Common myeloid progenitor, CD34-positive (primary cell): ENCODE results near the gene MAGI1.

Experiments
- CTCF ChIA-PET: fragments of 350-600 bp; sonication (Branson Sonifier 250); formaldehyde crosslinking; loops from one replicate; lab custom pipeline; 2021; ENCODE audit warnings: antibody characterized with exemption; lab: Charles Lee
- POLR2A ChIA-PET: fragments of 350-600 bp; sonication (Branson Sonifier 250); formaldehyde crosslinking; loops from one replicate; lab custom pipeline; 2021; ENCODE audit warnings: antibody characterized with exemption; lab: Charles Lee
- DNase-seq, 3 donors: peaks; one replicate each; pipeline versions ENCODE4 v3.0.0 to v3.0.0-alpha.2; 2013
- H3K27ac ChIP-seq, 2 experiments: 1 replicate in 1 of 2; 2 replicates in 1 of 2; pipeline ENCODE4 v1.7.0; 2013; ENCODE audit warnings: inconsistent platforms in 2 of 2, low read length in 2 of 2, mild to moderate bottlenecking in 2 of 2, low read depth in 1 of 2, moderate library complexity in 1 of 2; ENCODE audit not compliant: severe bottlenecking in 2 of 2, insufficient read depth in 1 of 2, poor library complexity in 1 of 2
- H3K27me3 ChIP-seq, 5 experiments: replicated peaks in 2 of 5; 1 replicate in 3 of 5; 2 replicates in 2 of 5; pipeline versions ENCODE4 v1.6.1 to v1.7.0; 2013; ENCODE audit warnings: low read length in 4 of 5, mild to moderate bottlenecking in 2 of 5, moderate library complexity in 2 of 5, inconsistent platforms in 1 of 5; ENCODE audit not compliant: insufficient read depth in 5 of 5, control insufficient read depth in 4 of 5
- H3K36me3 ChIP-seq, 4 experiments: 1 replicate in 2 of 4; 2 replicates in 2 of 4; pipeline versions ENCODE4 v1.6.1 to v1.7.0; 2013; ENCODE audit warnings: low read length in 3 of 4, control low read depth in 1 of 4, mild to moderate bottlenecking in 1 of 4; ENCODE audit not compliant: control insufficient read depth in 4 of 4, insufficient read depth in 4 of 4
- H3K4me1 ChIP-seq, 4 experiments: 1 replicate in 3 of 4; 2 replicates in 1 of 4; pipeline versions ENCODE4 v1.6.1 to v1.7.1; 2013; ENCODE audit warnings: low read length in 3 of 4, mild to moderate bottlenecking in 3 of 4, control low read depth in 1 of 4, inconsistent platforms in 1 of 4, moderate library complexity in 1 of 4; ENCODE audit not compliant: control insufficient read depth in 4 of 4, insufficient read depth in 4 of 4; ENCODE audit errors: control extremely low read depth in 1 of 4
- H3K4me3 ChIP-seq, 7 experiments: 1 replicate in 4 of 7; 2 replicates in 3 of 7; pipeline versions ENCODE4 v1.5.1 to v1.7.0; 2013; ENCODE audit warnings: mild to moderate bottlenecking in 7 of 7, low read length in 6 of 7, moderate library complexity in 6 of 7, inconsistent platforms in 2 of 7, low read depth in 2 of 7, control low read depth in 1 of 7; ENCODE audit not compliant: insufficient read depth in 4 of 7, control insufficient read depth in 1 of 7; ENCODE audit errors: extremely low read depth in 1 of 7
- H3K9me3 ChIP-seq, 5 experiments: 1 replicate in 4 of 5; 2 replicates in 1 of 5; pipeline versions ENCODE4 v1.6.1 to v1.7.1; 2013; ENCODE audit warnings: low read length in 4 of 5, mild to moderate bottlenecking in 2 of 5, inconsistent platforms in 1 of 5, low read depth in 1 of 5, moderate library complexity in 1 of 5; ENCODE audit not compliant: control insufficient read depth in 4 of 5, insufficient read depth in 2 of 5; ENCODE audit errors: control extremely low read depth in 1 of 5
- WGBS: methylation state at CpG from one replicate; pipeline ENCODE4 v1.1.5; 2013; ENCODE audit not compliant: insufficient coverage; 5-methylcytosine and 5-hydroxymethylcytosine counted together

MAGI1 gene

DNA sequence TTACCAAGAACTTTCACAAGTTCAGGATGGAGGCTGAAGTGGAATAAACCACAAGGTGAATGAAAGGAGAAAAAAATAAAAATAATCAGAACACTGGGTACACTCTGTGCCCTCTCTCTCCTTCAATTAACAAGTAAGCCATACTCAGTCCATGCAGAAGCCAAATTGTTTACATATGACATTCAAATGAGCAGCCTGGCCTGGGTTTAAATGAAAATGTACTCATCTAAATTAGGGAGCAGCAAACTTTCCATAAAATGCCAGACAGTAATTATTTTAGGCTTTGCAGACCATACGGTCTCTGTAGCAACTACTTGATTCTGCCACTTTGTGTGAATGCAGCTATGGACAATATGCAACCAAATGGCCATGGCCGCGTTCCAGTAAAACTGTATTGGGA lies 376.6 kb downstream of the MAGI1 start:
- Histone ChIP-seq H3K4me1 (no peaks in the 10 kb centered on the region), H3K9me3 (no peaks in the 10 kb centered on the region), H3K27me3 (no peaks in the 10 kb centered on the region), H3K27ac (no peak overlapping the region), H3K4me3 (no peak overlapping the region), H3K36me3 (no peaks in the 10 kb centered on the region)
- CTCF ChIA-PET, result no interaction called here
- WGBS, result 100% methylated on average over 3 of the region's 3 CpGs
- POLR2A ChIA-PET, result no interaction called here
- no peak for DNase-seq

DNA sequence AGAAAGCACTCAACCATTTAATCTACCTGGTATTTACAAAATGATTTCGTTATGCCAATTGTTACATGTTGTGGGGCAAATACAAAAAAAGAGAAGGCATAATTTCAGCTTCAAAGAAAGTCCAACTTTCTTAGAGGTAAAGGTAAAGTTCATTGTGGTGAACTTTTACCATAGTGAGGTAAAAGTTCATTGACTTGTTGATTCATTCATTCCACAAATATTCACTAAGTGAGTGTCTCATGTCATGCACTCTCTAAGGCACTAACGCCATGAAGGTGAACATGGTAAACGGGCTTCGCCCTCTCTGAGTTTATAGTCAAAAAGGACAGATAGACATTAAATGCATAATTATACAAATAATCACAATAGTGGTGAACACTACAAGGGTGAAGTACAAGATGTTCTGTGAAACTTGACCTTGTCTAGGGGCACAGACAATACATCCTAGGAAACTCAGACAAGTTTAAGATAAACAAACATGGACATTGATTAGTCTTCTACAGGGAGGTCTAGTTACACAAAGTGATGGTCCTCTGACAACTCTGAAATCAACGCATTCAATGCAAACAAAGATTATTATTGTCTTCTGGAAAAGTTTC lies 378.6 kb downstream of the MAGI1 start:
- Histone ChIP-seq H3K4me1 (no peaks in the 10 kb centered on the region), H3K9me3 (no peaks in the 10 kb centered on the region), H3K4me3 (no peak overlapping the region), H3K36me3 (no peaks in the 10 kb centered on the region), H3K27ac (no peak overlapping the region), H3K27me3 (no peaks in the 10 kb centered on the region)
- no peak for DNase-seq
- 100% methylated on average over 1 of the region's 5 CpGs for WGBS
- POLR2A ChIA-PET, result no interaction called here
- CTCF ChIA-PET, result interaction anchor here (1.3 kb wide), 1 partner anchor 20 kb away, joined by 3 read pairs; no protein-coding TSS in a partner anchor

DNA sequence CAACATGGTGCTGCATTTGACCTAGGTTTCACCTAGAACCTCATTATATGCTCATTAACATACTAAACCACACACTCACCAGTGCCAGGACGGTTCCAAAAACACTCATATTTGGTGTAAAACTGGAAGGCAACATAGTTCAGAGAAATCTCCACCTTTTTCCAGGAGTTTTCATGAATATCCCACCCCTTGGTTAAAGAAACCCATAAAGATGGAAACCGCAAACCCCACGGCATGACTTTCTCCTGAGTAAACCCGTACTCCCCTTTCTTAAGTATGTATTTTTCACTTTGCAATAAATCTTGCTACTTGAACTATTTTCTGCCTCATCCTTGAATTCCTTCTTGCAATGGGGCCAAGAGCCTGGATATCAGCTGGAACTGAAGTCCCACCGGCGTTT lies 379.3 kb downstream of the MAGI1 start:
- Histone ChIP-seq H3K9me3 (no peaks in the 10 kb centered on the region), H3K27me3 (no peaks in the 10 kb centered on the region), H3K36me3 (no peaks in the 10 kb centered on the region), H3K4me3 (no peak overlapping the region), H3K27ac (no peak overlapping the region), H3K4me1 (no peaks in the 10 kb centered on the region)
- ChIA-PET CTCF (interaction anchor here (1.3 kb wide), 1 partner anchor 20 kb away, joined by 3 read pairs; no protein-coding TSS in a partner anchor), POLR2A (no interaction called here)
- no peak for DNase-seq
- 93% methylated on average over 3 of the region's 6 CpGs for WGBS

DNA sequence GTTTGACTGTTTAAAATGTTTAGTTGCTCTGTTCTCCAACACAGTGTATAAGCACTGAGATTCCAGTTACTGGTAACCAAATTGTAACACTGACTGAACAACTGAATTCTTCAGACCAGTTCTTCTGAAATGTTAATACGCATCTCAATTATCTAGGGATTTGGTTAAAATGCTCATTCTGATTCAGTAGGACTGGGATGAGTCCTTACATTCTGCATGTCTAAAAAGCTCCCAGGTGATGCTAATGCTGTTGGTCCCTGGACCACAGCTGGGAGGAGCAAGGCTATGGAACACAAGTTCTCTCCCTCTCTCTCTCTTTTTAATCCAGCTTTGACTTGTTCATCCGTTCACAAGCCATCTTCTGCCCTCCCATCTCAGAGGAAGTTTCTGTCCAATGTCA lies 380.3 kb downstream of the MAGI1 start:
- Histone ChIP-seq H3K4me1 (no peaks in the 10 kb centered on the region), H3K9me3 (no peaks in the 10 kb centered on the region), H3K27ac (no peak overlapping the region), H3K27me3 (no peaks in the 10 kb centered on the region), H3K36me3 (no peaks in the 10 kb centered on the region), H3K4me3 (no peak overlapping the region)
- 90% methylated on average over 1 of the region's 2 CpGs for WGBS
- no peak for DNase-seq
- POLR2A ChIA-PET, result no interaction called here
- CTCF ChIA-PET, result no interaction called here

DNA sequence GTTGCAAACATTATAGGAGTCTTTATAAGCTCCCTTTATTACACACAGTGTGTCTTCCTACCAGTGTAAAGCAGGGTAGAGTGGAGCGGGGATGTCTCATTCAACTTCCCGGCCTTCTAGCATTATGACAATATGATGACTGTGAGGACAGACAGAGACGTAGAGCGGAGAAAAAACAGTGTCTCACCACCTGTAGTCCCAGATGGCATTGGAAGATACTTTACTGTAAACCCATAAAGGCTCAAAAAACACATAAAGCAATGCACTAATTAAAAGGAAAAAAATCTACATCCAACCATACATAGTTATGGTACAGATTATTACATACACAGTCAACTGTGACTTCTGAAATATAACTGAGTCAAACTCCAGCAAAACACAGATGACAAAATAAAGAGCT lies 383.7 kb downstream of the MAGI1 start:
- Histone ChIP-seq H3K4me3 (no peak overlapping the region), H3K27ac (no peak overlapping the region), H3K4me1 (no peaks in the 10 kb centered on the region), H3K36me3 (no peaks in the 10 kb centered on the region), H3K27me3 (no peaks in the 10 kb centered on the region), H3K9me3 (peaks cover 0 to 7% (median 0%) of the 10 kb centered on the region in 5 experiments)
- CTCF ChIA-PET, result no interaction called here
- WGBS, result 100% methylated on average over 1 of the region's 4 CpGs
- no peak for DNase-seq
- POLR2A ChIA-PET, result no interaction called here

DNA sequence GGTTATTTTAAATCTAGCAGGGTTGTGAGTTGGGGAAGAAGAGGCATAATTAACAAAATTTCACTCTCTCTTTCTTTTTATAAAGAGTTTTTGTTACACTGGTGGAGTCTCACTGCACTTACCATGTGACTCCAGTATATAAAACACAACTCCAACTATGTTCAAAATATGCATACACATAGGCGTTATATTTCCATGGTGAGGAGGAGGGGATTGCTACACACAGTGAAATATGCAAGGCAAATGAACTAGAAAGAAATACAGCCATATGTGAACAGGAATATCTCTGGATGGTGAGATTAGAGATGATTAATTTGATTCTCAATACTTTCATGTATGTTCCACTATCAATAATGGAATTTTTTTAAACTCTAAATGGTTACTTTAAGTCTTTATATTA lies 385.0 kb downstream of the MAGI1 start:
- Histone ChIP-seq H3K4me3 (no peak overlapping the region), H3K9me3 (peaks cover 0 to 12% (median 0%) of the 10 kb centered on the region in 5 experiments), H3K4me1 (no peaks in the 10 kb centered on the region), H3K36me3 (no peaks in the 10 kb centered on the region), H3K27ac (no peak overlapping the region), H3K27me3 (no peaks in the 10 kb centered on the region)
- CTCF ChIA-PET, result no interaction called here
- no CpG with 5 or more reads among the region's 1 CpG for WGBS
- POLR2A ChIA-PET, result no interaction called here
- no peak for DNase-seq

DNA sequence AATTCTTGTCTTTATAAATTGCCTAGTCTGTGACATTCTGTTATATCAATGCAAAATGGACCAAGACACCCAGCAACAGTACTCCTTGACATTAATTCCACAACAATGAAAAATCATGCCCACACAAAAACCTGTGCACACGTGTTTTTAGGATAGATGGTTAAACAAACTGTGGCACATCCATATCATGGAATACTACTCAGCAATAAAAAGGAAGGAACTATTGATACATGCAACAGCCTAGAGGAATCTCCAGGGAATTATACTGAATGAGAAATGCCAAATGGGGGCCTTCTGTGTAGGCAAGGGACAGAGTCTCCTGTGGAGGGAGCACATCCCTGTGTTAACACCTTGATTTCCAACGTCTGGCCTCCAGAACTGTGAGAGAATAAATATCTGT lies 388.5 kb downstream of the MAGI1 start:
- WGBS, result no CpG with 5 or more reads among the region's 2 CpGs
- ChIA-PET CTCF (no interaction called here), POLR2A (no interaction called here)
- Histone ChIP-seq H3K4me3 (no peak overlapping the region), H3K36me3 (no peaks in the 10 kb centered on the region), H3K27ac (no peak overlapping the region), H3K27me3 (no peaks in the 10 kb centered on the region), H3K9me3 (peaks cover 0 to 14% (median 2%) of the 10 kb centered on the region in 5 experiments), H3K4me1 (no peaks in the 10 kb centered on the region)
- DNase-seq, result no peak
